ENCODE data around the gene CAPN5.

Gene CAPN5

GRCh38 chr11:77067861-77068443 is 1.2 kb downstream of the CAPN5 start:
- DNase-seq, result no peak

- DNase-seq, result no peak
Observed at GRCh38 chr11:77068457-77069335, 1.9 kb downstream of the CAPN5 start.

- no peak for DNase-seq
Observed at GRCh38 chr11:77069336-77069968, 2.7 kb downstream of the CAPN5 start.

GRCh38 chr11:77069969-77070582 is 3.3 kb downstream of the CAPN5 start:
- DNase-seq, result no peak

- DNase-seq, result no peak
Observed at GRCh38 chr11:77071077-77071476, 4.3 kb downstream of the CAPN5 start.

- DNase-seq, result no peak
Observed at GRCh38 chr11:77071671-77072605, 5.2 kb downstream of the CAPN5 start.

- no peak for DNase-seq
Observed at GRCh38 chr11:77072851-77073327, 6.1 kb downstream of the CAPN5 start.

- DNase-seq, result no peak
Observed at GRCh38 chr11:77073328-77074001, 6.7 kb downstream of the CAPN5 start.

- DNase-seq, result no peak
Observed at GRCh38 chr11:77074205-77074604, 7.4 kb downstream of the CAPN5 start.

GRCh38 chr11:77074626-77075221 is 8.0 kb downstream of the CAPN5 start:
- DNase-seq, result no peak

- DNase-seq, result no peak
Observed at GRCh38 chr11:77075425-77075905, 8.7 kb downstream of the CAPN5 start.

- DNase-seq, result no peak
Observed at GRCh38 chr11:77079666-77080065, 12.9 kb downstream of the CAPN5 start.

- DNase-seq, result no peak
Observed at GRCh38 chr11:77080643-77081210, 14.0 kb downstream of the CAPN5 start.

GRCh38 chr11:77081381-77081851 is 14.6 kb downstream of the CAPN5 start:
- DNase-seq, result no peak

GRCh38 chr11:77081976-77082836 is 15.4 kb downstream of the CAPN5 start:
- DNase-seq, result no peak

GRCh38 chr11:77082838-77083565 is 16.2 kb downstream of the CAPN5 start:
- peak; percentile 23 for DNase-seq

- DNase-seq, result no peak
Observed at GRCh38 chr11:77083566-77084245, 16.9 kb downstream of the CAPN5 start.

GRCh38 chr11:77084581-77085191 is 17.9 kb downstream of the CAPN5 start:
- no peak for DNase-seq

All from activated CD4-positive, alpha-beta T cell treated with anti-CD3 and anti-CD28 coated beads, Interleukin-2, amount 50 U/mL, for 1 hour (primary cell).